ENCODE measurements around the gene AMER1.

Gene AMER1

GRCh38 chrX:64182208-64182607 lies 23.3 kb downstream of the AMER1 start:
- H3K4me3 ChIP-seq (ENCODE audit: low read depth, low read length), result no peak overlapping the region

GRCh38 chrX:64176876-64177275 lies 28.6 kb downstream of the AMER1 start:
- H3K4me3 ChIP-seq (ENCODE audit: low read depth, low read length), result no peak overlapping the region
- no peak for TF ChIP-seq CTCF (IDR thresholded peaks at IDR 0.05; ENCODE audit: low read depth, low read length)

More at GRCh38 chrX:64182208-64182607, 23.3 kb downstream of the AMER1 start:
- TF ChIP-seq CTCF (IDR thresholded peaks at IDR 0.05; ENCODE audit: low read depth, low read length), result no peak

GRCh38 chrX:64169988-64170387 lies 35.5 kb downstream of the AMER1 start:
- no peak for TF ChIP-seq CTCF (IDR thresholded peaks at IDR 0.05; ENCODE audit: low read depth, low read length)
- no peak overlapping the region for H3K4me3 ChIP-seq (ENCODE audit: low read depth, low read length)

- H3K4me3 ChIP-seq (ENCODE audit: low read depth, low read length), result no peak overlapping the region
- TF ChIP-seq CTCF (IDR thresholded peaks at IDR 0.05; ENCODE audit: low read depth, low read length), result no peak
These were observed 52.7 kb downstream of the AMER1 start for GRCh38 chrX:64152857-64153256.

GRCh38 chrX:64151911-64152310 lies 53.6 kb downstream of the AMER1 start:
- no peak for TF ChIP-seq CTCF (IDR thresholded peaks at IDR 0.05; ENCODE audit: low read depth, low read length)
- no peak overlapping the region for H3K4me3 ChIP-seq (ENCODE audit: low read depth, low read length)

GRCh38 chrX:64150775-64151174 lies 54.7 kb downstream of the AMER1 start:
- no peak overlapping the region for H3K4me3 ChIP-seq (ENCODE audit: low read depth, low read length)
- no peak for TF ChIP-seq CTCF (IDR thresholded peaks at IDR 0.05; ENCODE audit: low read depth, low read length)
